ENCODE data around the gene KCNK10.

Gene KCNK10, protein sequence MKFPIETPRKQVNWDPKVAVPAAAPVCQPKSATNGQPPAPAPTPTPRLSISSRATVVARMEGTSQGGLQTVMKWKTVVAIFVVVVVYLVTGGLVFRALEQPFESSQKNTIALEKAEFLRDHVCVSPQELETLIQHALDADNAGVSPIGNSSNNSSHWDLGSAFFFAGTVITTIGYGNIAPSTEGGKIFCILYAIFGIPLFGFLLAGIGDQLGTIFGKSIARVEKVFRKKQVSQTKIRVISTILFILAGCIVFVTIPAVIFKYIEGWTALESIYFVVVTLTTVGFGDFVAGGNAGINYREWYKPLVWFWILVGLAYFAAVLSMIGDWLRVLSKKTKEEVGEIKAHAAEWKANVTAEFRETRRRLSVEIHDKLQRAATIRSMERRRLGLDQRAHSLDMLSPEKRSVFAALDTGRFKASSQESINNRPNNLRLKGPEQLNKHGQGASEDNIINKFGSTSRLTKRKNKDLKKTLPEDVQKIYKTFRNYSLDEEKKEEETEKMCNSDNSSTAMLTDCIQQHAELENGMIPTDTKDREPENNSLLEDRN

DNA sequence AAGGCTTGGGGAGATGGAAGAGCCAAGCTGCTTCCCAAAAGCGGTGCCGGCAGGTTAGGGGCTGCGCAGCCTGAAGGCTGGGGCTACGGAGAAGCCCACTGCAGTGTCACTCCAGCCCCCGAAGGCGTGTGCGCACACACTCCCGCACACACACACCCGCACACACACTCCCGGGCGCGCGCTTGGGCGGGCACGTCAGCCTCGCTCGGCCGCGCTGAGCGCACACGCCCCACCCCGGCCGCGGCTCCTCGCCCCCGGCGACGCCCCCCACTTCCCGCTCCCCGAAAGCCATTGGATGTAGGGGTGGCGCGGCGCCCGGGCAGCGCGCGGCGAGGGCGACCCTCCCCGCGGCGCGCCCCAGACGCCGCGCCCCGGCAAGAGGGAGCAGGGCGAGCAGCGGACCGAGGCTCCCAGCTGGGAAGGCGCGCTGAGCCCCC lies at the start of gene KCNK10:
TSS of gene KCNK10 (minus strand) at position 184 of the 437 bp plus-strand sequence. CDS start 471 bp downstream, outside the sequence.
- no peak for DNase-seq (ENCODE audit: low read depth)

DNA sequence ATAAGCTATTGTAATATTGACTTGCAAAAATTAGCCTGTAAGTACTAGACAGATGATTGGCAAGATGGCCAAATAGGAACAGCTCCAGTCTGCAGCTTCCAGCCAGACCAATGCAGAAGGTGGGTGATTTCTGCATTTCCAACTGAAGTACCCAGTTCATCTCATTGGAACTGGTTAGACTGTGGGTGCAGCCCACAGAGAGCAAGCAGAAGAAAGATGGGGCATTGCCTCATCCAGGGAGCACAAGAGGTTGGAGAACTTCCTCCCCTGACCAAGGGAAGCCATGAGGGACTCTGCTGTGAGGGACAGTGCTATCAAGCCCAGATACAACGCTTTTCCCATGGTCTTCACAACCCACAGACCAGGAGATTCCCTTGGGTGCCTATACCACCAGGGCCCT lies 46.4 kb upstream of the KCNK10 start:
- DNase-seq (ENCODE audit: low read depth): no peak

DNA sequence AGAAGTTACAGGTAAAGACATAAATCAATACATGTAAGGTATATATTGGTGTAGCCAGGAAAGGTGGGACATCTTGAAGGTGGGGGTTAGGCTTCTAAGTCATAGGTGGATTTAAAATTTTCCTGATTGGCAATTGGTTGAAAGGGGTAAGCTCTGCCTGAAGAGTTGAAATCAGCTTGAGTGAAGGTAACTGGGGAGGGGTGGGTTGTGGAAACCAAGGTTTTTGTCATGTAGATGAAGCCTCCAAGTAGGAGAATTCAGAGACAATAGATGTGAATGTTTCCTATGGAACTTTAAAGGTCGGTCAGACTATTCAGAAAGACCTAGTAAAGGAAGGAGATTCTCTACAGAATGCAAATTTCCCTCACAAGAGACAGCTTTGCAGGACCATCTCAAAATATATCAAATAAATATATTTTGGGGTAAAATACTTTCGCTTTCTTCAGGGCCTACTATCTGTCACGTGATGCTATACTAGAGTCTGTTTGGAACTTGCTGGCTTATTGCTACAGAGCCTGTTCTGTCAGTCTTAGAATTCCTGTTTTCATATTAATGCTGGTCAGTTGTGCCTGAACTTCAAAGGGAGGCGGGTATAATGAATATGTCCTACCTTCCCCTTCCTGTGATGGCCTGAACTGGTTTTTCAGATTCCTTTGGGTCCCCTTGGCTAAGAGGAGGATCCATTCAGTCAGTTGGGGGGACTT lies 41.8 kb upstream of the KCNK10 start:
- DNase-seq (ENCODE audit: low read depth): no peak

DNA sequence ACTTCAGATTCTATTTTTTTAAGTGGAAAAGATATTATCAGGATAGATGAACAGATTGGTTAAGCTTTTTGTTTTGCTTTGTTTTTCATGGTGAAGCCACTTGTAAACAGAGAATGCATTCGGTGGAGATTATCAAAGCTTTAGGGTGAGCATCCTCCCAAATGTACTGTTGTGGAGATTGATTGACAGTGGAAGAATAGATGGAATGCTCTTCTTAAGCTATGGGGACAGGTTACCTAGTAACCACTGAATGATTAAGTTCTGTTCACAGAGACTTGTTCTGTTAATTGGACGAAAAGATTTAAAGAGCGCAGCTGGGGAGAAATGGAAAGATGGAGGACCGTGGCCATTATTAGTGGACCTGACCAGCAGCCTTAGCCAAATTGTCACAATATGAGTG lies 40.6 kb upstream of the KCNK10 start:
- DNase-seq (ENCODE audit: low read depth): no peak

DNA sequence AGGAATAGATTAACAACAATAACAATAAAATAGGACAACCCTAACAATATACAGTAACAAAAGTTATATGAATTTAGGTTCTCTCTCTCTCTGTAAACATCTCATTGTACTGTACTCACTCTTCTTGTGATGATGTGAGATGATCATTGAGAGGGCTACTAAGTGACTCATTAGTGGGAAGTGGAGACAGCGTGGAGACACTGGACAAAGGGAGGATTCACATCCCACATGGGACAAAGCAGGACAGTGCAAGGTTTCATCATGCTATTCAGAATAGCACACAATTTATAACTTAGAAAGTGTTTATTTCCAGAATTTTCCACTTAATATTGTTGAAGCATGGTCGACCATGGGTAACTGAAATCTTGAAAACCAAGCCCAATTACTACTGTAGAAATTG lies 36.4 kb upstream of the KCNK10 start:
- no peak for DNase-seq (ENCODE audit: low read depth)

DNA sequence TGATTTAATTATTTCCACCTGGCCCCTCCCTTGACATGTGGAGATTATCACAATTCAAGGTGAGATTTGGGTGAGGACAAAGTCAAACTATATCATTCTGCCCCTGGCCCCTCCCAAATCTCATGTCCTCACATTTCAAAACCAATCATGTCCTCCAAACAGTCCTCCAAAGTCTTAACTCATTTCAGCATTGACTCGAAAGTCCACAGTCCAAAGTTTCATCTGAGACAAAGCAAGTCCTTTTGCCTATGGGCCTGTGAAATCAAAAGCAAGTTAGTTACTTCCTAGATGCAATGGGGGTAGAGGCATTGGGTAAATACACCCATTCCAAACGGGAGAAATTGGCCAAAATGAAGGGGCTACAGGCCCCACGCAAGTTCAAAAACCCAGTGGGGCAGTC lies 31.3 kb upstream of the KCNK10 start:
- no peak for DNase-seq (ENCODE audit: low read depth)

DNA sequence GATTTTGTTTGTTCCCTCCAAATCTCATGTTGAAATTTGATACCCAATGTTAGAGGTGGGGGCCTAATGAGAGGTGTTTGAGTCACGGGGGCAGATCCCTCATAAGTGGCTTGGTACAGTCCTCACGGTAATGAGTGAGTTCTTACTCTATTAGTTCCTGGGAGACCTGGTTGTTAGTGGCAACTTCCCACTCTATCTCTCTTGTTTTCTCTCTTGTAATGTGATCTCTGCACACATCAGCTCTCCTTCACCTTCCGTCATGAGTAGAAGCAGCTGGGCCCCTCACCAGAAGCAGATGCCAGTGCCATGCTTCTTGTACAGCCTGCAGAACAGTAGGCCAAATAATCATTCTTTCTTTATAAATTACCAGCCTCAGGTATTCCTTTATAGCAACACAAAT lies 29.6 kb upstream of the KCNK10 start:
- DNase-seq (ENCODE audit: low read depth): no peak

DNA sequence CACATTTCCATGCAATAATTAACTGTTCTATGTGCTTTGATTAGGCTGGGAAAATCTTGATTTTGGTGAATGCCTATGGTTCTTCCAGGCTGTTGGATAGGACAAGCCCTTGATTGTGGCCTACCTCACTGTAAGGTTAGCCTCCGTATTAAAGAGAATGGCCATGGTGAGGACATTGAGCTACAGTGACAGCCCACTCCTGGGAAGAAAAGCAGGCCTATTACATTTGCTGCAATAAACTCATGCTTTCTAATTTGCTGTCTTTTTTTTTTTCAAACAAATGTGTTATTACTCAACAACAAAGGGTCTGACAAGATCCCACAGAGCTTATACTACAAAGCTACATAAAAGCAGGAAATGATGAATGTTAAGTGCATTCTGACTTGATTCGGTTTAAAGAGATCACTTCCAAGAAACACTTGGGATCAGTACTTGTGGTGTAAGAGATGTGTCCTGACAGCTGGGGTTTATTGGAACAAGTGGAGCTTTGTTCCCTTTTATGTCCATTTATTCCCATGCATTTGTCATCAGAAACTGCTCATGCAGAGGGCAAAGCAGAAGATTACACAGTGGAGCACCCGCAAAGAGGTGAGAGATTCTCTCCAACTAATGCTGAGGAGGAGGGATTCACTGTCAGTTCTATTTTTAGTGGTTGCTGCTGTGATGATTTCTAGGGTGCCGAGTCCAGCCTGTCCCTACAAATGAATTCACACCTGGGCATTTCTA lies 29.1 kb upstream of the KCNK10 start:
- no peak for DNase-seq (ENCODE audit: low read depth)

DNA sequence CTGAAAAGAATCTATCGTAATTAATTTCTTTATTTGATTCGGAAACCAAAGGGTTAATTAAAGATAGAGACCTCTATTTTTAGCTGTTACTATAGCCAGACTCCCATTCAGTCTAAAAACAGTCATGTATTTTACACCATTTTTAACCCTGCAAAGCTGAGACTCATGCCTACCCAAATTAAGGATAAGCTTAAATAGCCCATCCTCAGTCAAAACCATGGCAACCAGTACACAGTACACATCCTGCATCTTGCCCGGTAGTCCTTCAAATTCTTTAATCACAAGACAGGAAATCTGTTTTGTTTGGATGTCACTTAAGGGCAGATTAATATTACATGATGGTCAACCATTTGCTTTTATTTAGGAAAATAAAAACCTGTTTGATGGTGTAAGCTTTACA lies 25.5 kb upstream of the KCNK10 start:
- no peak for DNase-seq (ENCODE audit: low read depth)

DNA sequence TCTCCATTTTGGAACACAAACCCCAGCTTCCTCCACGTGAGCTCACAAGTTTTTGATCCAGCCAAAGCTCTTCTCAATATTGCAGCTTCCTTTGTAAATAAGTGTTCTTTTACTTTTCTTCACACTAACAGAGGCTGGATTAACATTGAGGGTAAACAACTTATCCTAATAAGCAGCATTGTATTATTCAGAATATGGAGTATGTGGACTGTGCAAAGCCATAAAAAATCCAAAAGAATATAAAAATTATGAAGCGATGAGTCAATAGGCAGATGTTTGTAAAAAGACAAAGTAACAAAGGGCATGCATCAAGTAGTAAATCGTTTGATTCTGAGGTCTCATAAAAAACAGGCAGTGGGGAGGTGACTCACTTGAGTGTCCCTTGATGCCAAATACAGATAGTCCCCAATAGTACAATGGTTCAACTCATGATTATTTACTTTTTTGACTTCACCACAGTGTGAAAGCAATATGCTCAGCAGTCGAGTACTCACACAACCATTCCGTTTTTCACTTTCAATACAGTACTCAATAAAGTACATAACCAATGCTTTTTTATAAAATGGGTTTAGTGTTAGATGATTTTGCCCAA lies 23.1 kb upstream of the KCNK10 start:
- no peak for DNase-seq (ENCODE audit: low read depth)

DNA sequence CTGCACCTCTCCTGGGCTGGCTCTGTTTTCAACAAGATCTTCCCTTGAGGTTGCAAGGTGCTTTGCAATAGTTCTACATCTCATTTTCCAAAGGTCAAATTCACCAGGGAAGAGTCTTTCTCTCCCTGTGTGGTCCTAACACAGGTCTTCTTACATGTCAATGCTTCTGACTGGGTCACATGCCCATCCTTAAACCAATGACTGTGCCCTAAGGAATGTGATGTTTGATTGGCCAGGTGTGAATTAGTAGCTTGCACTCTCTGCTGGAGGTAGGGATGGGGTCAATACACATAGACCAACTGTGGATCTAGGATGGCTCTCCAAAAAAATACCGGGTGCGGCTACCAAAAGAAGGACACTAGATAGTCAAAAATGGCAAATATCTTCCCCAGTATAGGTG lies 19.9 kb upstream of the KCNK10 start:
- DNase-seq (ENCODE audit: low read depth): no peak

DNA sequence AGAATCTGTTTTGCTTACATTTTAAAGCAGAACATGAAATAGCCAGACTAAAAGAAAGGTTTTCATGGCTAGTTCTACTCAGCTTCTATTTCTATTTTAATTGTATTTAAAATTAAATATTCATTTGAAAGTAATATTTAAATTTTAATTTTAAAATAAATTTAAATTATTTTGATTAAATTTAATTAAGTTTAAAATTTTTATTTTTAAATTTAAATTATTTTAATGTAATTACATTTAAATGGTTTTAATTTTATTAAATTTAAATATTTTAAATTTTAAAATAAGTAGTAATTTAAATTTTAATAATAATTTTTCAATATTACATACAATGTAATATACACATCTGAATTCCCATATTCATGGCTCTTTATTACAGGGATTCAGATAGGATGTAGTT lies 17.3 kb upstream of the KCNK10 start:
- DNase-seq (ENCODE audit: low read depth): no peak

DNA sequence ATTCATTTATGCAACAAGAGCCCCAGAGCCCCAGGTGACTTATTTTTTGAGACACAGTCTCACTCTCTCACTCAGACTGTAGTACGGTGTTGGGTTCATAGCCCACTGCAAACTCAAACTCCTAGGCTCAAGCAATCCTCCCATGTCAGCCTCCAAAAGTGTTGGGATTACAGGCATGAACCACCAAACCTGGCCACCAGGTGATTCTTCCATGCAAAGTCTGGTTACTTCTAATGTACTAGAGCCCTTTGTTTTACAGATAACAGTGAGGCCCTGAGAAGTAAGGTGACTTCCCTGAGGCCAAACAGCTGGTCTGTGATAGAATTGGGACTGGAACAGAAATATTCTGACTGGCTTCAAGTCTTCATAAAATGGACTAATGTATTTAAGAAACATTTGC lies 10.0 kb upstream of the KCNK10 start:
- DNase-seq (ENCODE audit: low read depth): no peak

DNA sequence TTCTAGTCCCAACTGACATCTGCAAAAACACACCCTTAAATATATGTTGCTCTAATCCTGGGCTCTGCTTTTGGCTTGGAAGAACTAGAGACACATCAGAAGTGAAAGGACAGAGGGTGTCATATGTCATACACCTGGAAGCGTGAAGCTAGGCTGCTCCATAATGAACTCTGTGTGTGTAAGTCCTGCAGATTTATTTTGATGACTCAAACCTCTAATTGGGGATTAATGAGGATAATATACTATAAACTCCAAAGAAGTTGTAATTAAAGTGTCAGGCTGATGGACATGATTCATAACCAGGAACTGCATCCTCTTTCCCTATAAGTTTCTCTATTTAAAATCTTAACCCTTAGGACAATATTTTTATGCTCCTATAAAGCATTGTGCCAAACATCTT lies 4.4 kb upstream of the KCNK10 start:
- DNase-seq (ENCODE audit: low read depth): no peak

DNA sequence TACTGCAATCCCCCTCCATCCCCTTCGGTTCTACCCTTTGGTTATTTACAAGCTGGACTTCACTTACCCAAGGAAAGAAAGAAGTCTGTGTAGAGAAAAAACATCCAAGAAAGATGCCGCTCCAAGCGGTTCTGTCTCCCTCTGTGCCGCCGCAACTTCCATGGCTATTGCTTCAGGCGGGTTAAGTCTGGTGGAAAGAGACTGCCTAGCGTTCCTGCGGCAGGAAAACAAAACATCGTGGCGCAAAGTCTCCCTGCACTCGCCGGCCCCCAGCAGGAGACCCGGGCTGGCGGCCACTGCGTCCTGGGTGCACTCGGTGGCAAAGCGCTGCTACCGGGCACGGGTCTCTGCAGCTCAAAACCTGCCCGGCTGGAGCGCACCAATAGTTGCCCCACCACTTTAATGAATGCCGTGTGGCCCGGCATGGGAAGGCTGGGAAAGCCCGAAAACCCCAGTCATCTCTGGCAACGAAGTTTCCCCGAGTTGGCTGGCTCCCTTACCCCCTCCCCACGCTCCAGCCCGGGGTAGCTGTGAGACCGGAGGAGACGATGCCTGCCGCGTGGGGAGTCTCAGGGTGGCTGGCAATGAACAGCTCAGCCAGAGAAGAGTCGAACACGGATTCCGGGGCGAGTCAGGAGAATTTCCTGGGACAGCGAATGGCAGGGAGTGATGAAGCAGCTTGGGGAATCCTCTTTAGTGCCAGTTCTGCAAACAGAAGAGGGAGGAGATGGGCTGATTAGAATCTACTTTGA lies 3.5 kb upstream of the KCNK10 start:
- no peak for DNase-seq (ENCODE audit: low read depth)

DNA sequence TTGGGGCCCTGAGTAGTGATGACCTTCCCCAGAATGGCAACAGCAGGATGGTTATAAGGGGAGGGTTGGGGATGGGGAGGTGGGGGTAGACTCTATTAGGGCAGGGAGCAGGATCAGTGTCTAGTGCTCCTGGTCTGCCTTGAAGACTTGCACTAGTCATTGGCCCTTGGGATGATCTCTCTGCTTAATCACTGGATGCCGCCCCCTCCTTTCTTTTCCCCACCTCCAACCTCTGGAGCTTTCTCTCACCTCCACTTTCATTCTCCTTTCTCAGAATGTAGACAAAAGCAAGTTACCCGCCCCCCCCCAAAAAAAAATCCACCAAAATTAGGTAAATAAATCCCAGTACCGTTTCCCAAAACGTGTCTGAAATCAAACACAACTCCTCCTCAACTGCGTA lies 2.8 kb upstream of the KCNK10 start:
- DNase-seq (ENCODE audit: low read depth): no peak

DNA sequence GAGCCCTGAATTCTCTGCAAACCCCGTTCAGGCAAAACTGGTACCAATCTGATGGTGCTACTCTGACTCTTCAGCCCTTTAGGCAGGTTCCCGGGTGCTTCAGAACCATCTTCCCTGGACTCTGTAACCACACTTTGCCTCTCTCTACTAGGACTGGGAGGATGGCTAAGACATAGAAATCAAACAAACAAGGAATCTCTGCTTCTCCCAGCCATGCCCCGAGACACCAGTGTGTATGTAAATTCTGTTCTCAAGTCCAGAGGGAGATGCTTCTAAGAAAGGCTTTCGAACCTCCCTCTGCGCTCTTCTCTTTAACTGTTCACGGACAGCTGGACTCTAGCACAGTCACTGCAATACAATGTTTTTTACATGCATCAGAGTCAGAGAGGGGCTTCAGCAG lies 1.9 kb upstream of the KCNK10 start:
- no peak for DNase-seq (ENCODE audit: low read depth)

DNA sequence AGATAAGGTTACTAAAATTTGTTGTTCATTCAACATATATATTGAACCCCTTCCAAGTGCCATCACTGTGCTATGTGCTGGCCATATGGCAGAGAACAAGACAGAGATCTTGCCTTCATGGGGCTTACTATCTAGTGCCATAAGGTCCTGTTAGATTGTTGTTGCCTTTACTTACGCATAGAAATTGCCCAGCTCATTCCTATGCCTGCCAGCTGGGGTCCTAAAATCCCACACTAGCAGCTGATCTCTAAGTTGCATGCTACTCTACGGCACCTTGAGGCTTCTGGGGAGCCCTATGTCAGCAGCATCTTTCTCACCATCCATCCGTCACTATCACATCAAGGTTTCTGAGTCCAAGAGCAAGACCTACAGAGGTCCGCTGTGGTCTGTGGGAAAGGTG lies 1.4 kb upstream of the KCNK10 start:
- no peak for DNase-seq (ENCODE audit: low read depth)

DNA sequence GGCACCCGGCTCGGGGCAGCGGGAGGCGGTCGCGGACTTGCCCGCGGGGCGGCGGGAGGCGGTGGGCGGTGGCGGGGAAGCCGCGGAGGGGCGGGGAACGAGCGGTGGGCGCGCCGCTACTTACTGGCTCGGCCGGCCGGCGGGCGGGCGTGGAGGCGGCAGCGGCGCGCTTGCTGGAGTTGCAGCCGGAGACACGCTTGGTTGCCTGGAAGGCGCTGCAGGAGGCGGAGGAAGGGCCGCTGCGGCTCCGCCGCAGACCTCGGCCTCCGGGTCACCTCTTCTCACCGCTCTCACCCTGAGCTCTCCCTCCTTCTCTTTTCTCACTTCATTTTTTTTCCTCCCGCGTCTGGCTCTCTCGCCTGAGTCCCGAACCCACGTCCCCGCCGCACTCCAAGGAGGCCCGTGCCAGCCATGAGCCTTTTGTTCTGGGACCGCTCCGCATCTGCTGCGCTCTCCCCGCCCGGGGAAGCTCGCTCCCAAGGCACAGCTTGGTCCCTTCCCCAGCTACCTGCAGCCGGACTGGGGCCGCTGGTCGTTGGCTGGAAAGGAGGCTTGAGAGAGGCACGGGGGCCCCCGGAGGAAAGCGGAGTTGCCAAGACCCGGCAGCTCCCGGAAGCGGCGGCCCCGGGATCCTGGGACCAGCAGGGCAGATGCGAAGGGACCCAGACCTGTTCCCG lies 592 bp upstream of the KCNK10 start:
- DNase-seq (ENCODE audit: low read depth): no peak

DNA sequence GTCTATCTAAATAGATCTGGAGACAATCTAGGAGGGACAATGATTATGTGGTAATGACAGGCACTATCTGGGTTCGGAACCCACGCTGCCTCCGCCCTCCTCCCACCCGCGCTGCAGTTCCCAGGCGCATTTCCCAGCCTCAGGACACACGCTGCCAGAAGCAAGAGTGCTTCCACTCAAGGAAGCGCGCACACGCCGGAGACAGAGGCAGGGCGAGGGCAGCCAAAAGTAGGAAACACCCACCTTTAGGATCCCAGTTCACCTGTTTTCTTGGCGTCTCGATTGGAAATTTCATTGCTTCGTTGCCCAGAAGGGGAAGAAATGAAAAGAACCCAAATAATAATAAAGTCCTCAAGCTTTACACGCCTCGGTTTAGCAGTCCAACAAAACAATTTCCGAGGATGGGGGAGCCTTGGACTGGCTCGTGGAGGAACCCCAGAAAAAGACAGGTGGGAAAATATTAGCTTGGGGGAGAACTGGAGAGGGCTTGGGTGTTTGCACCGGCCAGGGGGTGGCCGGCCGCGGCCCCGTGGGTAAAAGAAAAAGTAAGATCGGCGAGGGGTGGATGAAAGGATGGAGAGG lies 474 bp downstream of the KCNK10 start:
- no peak for DNase-seq (ENCODE audit: low read depth)

All from activated T-helper 9 cell treated with anti-CD3 and anti-CD28 coated beads, Interleukin-2, amount 50 U/mL, for 16 hours (primary cell).